GM11168 (cell line): ENCODE data around the gene LMBR1.
"Not testable (repeated sequence)": the region's sequence is repeated elsewhere in the genome, so short reads cannot be mapped to it uniquely, and the experiment has no call there.

Experiments
- in situ Hi-C: fragments of 300-500 bp; cut with MboI; formaldehyde crosslinking; loops from one replicate; pipeline ENCODE4 v1.12.0; 2022; ENCODE audit warnings: low sequenced_read_pairs; ENCODE audit not compliant: unreplicated experiment

LMBR1 gene

DNA sequence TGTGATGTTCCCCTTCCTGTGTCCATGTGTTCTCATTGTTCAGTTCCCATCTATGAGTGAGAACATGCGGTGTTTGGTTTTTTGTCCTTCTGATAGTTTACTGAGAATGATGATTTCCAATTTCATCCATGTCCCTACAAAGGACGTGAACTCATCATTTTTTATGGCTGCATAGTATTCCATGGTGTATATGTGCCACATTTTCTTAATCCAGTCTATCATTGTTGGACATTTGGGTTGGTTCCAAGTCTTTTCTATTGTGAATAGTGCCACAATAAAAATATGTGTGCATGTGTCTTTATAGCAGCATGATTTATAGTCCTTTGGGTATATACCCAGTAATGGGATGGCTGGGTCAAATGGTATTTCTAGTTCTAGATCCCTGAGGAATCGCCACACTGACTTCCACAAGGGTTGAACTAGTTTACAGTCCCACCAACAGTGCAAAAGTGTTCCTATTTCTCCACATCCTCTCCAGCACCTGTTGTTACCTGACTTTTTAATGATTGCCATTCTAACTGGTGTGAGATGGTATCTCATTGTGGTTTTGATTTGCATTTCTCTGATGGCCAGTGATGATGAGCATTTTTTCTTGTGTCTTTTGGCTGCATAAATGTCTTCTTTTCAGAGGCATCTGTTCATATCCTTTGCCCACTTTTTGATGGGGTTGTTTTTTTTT, 16.7 kb upstream of the LMBR1 start:
- in situ Hi-C loops = not testable (repeated sequence)

- in situ Hi-C loops = no loop called here
Measured at GRCh38 chr7:156907656-156908055, 14.7 kb upstream of the LMBR1 start.

- in situ Hi-C loops = no loop called here
Measured at GRCh38 chr7:156906200-156906649, 13.2 kb upstream of the LMBR1 start.

GRCh38 chr7:156903232-156903909, 10.4 kb upstream of the LMBR1 start:
- in situ Hi-C loops = no loop called here

DNA sequence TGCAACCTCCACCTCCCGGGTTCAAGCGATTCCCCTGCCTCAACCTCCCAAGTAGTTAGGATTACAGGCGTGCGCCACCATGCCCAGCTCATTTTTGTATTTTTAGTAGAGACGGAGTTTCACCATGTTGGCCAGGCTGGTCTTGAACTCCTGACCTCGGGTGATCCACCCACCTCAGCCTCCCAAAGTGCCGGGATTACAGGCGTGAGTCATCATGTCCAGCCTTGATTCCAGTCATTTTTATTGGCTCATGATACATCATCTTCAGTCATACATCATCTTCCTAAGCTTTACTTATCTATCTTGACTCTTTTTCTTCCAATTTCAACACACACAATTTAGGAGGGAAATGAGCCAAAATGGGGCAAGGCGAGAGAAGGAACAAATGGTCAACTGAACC, 7.1 kb upstream of the LMBR1 start:
- in situ Hi-C loops = not testable (repeated sequence)

GRCh38 chr7:156898938-156899337, 6.0 kb upstream of the LMBR1 start:
- in situ Hi-C loops = no loop called here

GRCh38 chr7:156897673-156898072, 4.7 kb upstream of the LMBR1 start:
- in situ Hi-C loops = no loop called here

- in situ Hi-C loops = no loop called here
Measured at GRCh38 chr7:156896388-156897022, 3.5 kb upstream of the LMBR1 start.

- in situ Hi-C loops = no loop called here
Measured at GRCh38 chr7:156895024-156895780, 2.2 kb upstream of the LMBR1 start.

DNA sequence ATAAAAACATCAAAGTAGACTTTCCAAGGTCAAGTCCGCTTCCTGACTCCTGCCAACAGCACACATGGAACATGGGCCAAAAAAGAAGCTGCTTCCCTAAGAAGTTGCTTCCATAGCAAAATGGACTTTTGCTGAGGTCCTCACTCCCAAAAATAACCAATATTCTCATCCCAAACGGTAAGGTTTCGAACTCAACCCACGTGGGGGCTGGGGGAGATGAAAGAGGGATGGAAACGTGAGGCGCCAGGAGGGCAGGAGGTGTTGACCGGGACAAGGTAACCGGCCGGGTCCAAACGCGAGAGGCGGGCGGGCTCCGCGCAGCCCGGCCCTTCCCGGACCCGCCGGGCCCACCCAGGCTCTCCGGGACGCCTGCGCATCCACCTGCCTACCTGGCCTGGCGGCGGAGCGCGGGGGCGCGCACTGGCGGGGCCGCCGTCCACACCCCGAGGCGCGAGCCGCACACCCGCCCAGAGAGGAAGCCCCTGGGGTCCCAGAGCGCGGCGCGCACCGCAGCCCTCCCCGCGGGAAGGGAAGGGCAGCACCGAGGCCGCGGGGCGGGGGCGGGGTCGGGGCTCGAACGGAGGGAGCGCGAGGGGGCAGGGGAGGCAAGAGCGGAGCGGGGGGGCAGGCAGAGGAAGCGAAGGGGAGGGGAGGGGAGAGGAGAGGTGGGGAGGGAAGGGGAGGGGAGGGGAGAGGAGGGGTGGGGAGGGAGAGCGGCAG, 742 bp downstream of the LMBR1 start:
- in situ Hi-C loops = no loop called here

DNA sequence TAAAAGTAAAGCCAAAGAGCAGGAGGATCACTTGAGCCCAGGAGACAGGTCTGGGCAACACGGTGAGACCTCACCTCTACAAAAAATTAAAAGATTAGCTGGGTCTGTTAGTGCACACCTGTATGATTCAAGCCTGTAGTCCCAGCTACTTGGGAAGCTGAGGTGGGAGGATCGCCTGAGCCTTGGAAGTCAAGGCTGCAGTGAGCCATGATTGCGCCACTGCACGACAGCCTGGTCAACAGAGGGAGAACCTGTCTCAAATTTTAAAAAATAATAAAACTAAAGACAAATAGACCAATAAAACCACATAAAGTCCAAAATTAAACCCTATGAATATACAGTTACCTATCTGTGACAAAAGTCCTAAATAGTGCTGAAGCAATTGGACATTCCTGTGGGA, 3.2 kb downstream of the LMBR1 start:
- in situ Hi-C loops = no loop called here

GRCh38 chr7:156889089-156889488, 3.9 kb downstream of the LMBR1 start:
- in situ Hi-C loops = no loop called here

GRCh38 chr7:156886020-156886795, 6.8 kb downstream of the LMBR1 start:
- in situ Hi-C loops = no loop called here

GRCh38 chr7:156881679-156882078, 11.3 kb downstream of the LMBR1 start:
- in situ Hi-C loops = no loop called here

DNA sequence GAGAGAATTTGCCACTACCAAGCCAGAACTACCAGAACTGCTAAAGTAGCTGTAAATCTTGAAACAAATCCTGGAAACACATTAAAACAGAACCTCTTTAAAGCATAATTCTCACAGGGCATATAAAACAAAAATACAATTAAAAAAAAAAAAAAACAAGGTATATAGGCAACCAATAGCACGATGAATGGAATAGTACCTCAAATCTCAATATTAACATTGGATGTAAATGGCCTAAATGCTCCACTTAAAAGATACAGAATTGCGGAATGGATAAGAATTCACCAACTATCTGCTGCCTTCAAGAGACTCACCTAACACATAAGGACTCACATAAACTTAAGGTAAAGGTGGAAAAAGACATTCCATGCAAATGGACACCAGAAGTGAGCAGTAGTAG, 17.2 kb downstream of the LMBR1 start:
- in situ Hi-C loops = no loop called here

- in situ Hi-C loops = not testable (repeated sequence)
Measured at GRCh38 chr7:156868363-156868762, 24.6 kb downstream of the LMBR1 start.

- in situ Hi-C loops = no loop called here
Measured at GRCh38 chr7:156865493-156865892, 27.5 kb downstream of the LMBR1 start.

GRCh38 chr7:156862022-156862421, 31.0 kb downstream of the LMBR1 start:
- in situ Hi-C loops = not testable (repeated sequence)

DNA sequence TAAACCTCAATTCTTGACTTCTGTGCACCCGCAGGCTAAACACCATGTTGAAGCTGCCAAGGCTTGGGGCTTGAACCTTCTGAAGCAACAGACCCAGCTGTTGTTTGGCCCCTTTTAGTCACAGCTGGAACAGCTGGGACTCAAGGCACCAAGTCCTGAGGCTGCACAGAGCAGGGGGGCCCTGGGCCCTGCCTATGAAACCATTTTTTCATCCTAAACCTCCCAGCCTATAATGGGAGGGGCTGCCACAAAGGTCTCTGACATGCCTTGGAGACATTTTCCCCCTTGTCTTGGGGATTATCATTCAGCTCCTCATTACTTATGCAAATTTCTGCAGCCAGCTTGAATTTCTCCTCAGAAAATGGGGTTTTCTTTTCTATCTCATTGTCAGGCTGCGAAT, 31.8 kb downstream of the LMBR1 start:
- in situ Hi-C loops = no loop called here
